KMS-11 (cell line): ENCODE results near the gene ARHGEF7.

Source experiments
- H2AFZ ChIP-seq: fragments of 200-600 bp; sonication (generic); 2 replicates; pipeline ENCODE4 v1.6.1; 2016; ENCODE audit warnings: antibody characterized with exemption, mixed run types, low read depth
- H3K27ac ChIP-seq: fragments of 200-600 bp; sonication (generic); 2 replicates; pipeline ENCODE4 v1.6.1; 2016; ENCODE audit warnings: mild to moderate bottlenecking, mixed run types
- H3K27me3 ChIP-seq: fragments of 200-600 bp; sonication (generic); 2 replicates; pipeline ENCODE4 v1.6.1; 2017; ENCODE audit warnings: mild to moderate bottlenecking, low read depth, mixed run types, moderate library complexity; ENCODE audit not compliant: insufficient read depth
- H3K36me3 ChIP-seq: fragments of 200-600 bp; sonication (generic); 2 replicates; pipeline ENCODE4 v1.6.1; 2017; ENCODE audit warnings: mild to moderate bottlenecking, mixed run types; ENCODE audit not compliant: insufficient read depth
- H3K4me1 ChIP-seq: fragments of 200-600 bp; sonication (generic); 2 replicates; pipeline ENCODE4 v1.6.1; 2016; ENCODE audit warnings: mild to moderate bottlenecking, low read depth, mixed run types; ENCODE audit not compliant: poor library complexity, severe bottlenecking
- H3K4me2 ChIP-seq: fragments of 200-600 bp; sonication (generic); 2 replicates; pipeline ENCODE4 v1.7.0; 2016; ENCODE audit warnings: mild to moderate bottlenecking, mixed run types
- H3K4me3 ChIP-seq: fragments of 200-600 bp; sonication (generic); IDR thresholded peaks from 2 replicates; pipeline ENCODE4 v1.6.1; 2017; ENCODE audit warnings: low read depth, low read length, mixed read lengths; ENCODE audit not compliant: insufficient read depth
- H3K79me2 ChIP-seq: fragments of 200-600 bp; sonication (generic); 2 replicates; pipeline ENCODE4 v1.6.1; 2016; ENCODE audit warnings: low read depth, mixed run types; ENCODE audit not compliant: insufficient read depth
- H3K9ac ChIP-seq: fragments of 200-600 bp; sonication (generic); 2 replicates; pipeline ENCODE4 v1.6.1; 2016; ENCODE audit warnings: mild to moderate bottlenecking, mixed run types
- H4K20me1 ChIP-seq: fragments of 200-600 bp; sonication (generic); 2 replicates; pipeline ENCODE4 v1.6.1; 2016; ENCODE audit warnings: mild to moderate bottlenecking, mixed run types; ENCODE audit not compliant: insufficient read depth
- TF ChIP-seq, protein P1 (sequence below): fragments of 200-600 bp; sonication (generic); conservative IDR thresholded peaks from 2 replicates; pipeline ENCODE4 v1.6.1; 2017; ENCODE audit warnings: low read depth, mild to moderate bottlenecking, antibody characterized with exemption, low read length, moderate library complexity, mixed read lengths

Gene ARHGEF7

GRCh38 chr13:111323549-111323948 is 208.4 kb downstream of the ARHGEF7 start:
- H4K20me1 ChIP-seq: no peaks in the 10 kb centered on the region
- H3K4me3 ChIP-seq: no peak overlapping the region
- no peak overlapping the region for H3K9ac ChIP-seq
- no peaks in the 10 kb centered on the region for H3K36me3 ChIP-seq
- H2AFZ ChIP-seq: no peak overlapping the region
- H3K79me2 ChIP-seq: no peaks in the 10 kb centered on the region
- H3K4me2 ChIP-seq: no peak overlapping the region
- TF ChIP-seq, protein P1, sequence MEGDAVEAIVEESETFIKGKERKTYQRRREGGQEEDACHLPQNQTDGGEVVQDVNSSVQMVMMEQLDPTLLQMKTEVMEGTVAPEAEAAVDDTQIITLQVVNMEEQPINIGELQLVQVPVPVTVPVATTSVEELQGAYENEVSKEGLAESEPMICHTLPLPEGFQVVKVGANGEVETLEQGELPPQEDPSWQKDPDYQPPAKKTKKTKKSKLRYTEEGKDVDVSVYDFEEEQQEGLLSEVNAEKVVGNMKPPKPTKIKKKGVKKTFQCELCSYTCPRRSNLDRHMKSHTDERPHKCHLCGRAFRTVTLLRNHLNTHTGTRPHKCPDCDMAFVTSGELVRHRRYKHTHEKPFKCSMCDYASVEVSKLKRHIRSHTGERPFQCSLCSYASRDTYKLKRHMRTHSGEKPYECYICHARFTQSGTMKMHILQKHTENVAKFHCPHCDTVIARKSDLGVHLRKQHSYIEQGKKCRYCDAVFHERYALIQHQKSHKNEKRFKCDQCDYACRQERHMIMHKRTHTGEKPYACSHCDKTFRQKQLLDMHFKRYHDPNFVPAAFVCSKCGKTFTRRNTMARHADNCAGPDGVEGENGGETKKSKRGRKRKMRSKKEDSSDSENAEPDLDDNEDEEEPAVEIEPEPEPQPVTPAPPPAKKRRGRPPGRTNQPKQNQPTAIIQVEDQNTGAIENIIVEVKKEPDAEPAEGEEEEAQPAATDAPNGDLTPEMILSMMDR: no peak
- H3K27ac ChIP-seq: no peak overlapping the region
- H3K27me3 ChIP-seq: no peaks in the 10 kb centered on the region
- H3K4me1 ChIP-seq: no peaks in the 10 kb centered on the region

GRCh38 chr13:111323950-111324651 is 209.0 kb downstream of the ARHGEF7 start:
- Histone ChIP-seq H3K36me3 (no peaks in the 10 kb centered on the region), H3K4me2 (no peak overlapping the region), H3K27me3 (no peaks in the 10 kb centered on the region), H2AFZ (no peak overlapping the region), H4K20me1 (no peaks in the 10 kb centered on the region), H3K9ac (no peak overlapping the region), H3K27ac (no peak overlapping the region), H3K4me3 (no peak overlapping the region), H3K4me1 (no peaks in the 10 kb centered on the region), H3K79me2 (no peaks in the 10 kb centered on the region)
- TF ChIP-seq, protein P1: no peak

- Histone ChIP-seq H3K9ac (no peak overlapping the region), H3K36me3 (no peaks in the 10 kb centered on the region), H3K4me2 (no peak overlapping the region), H3K4me3 (no peak overlapping the region), H4K20me1 (no peaks in the 10 kb centered on the region), H2AFZ (no peak overlapping the region), H3K27me3 (no peaks in the 10 kb centered on the region), H3K27ac (no peak overlapping the region), H3K79me2 (no peaks in the 10 kb centered on the region), H3K4me1 (no peaks in the 10 kb centered on the region)
- TF ChIP-seq, protein P1: no peak
These were observed 209.6 kb downstream of the ARHGEF7 start for GRCh38 chr13:111324736-111325135.

GRCh38 chr13:111325146-111325890 is 210.2 kb downstream of the ARHGEF7 start:
- H3K9ac ChIP-seq: no peak overlapping the region
- no peaks in the 10 kb centered on the region for H3K36me3 ChIP-seq
- TF ChIP-seq, protein P1: no peak
- no peaks in the 10 kb centered on the region for H3K27me3 ChIP-seq
- no peaks in the 10 kb centered on the region for H3K79me2 ChIP-seq
- H3K27ac ChIP-seq: no peak overlapping the region
- no peak overlapping the region for H3K4me3 ChIP-seq
- no peak overlapping the region for H2AFZ ChIP-seq
- H4K20me1 ChIP-seq: no peaks in the 10 kb centered on the region
- no peak overlapping the region for H3K4me2 ChIP-seq
- H3K4me1 ChIP-seq: no peaks in the 10 kb centered on the region
